ENCODE measurements around the gene AZIN2. TPM values are rescaled to one million over a fixed set of nuclear protein-coding genes. Genes with fewer than 3 reads are reported as not detected.

AZIN2 gene
- total and polyA plus RNA-seq, 9 donors, result 4.1 to 15.7 (median 9.4) TPM

DNA sequence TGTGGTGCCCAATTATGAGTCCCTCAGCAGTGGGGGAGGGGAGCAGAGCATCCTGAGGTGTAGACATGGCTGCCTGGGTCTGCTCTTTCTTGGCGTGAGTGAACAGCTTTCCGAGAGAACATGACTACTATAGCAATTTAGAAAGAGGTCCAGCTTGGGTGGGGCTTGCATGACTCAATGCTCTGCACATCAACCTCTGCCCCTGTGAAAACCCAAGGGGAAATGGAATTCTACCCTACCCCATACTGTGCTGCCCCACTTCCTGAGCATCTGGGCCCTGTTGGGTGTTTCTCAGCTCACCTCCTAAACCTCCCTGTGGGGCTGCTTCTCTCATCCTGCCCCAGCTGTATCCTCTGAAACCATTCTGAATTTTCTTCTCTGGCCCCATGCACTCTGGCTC, 8.2 kb upstream of the AZIN2 start:
- H3K9me3 ChIP-seq, result no peaks in the 10 kb centered on the region
- intact Hi-C loops (cut with DNase I), result no loop called here
- no peaks in the 10 kb centered on the region for H3K27me3 ChIP-seq
- H3K36me3 ChIP-seq, result no peaks in the 10 kb centered on the region
- H3K4me1 ChIP-seq (ENCODE audit: insufficient read depth), result no peaks in the 10 kb centered on the region
- TF ChIP-seq POLR2A (IDR thresholded peaks at IDR 0.05), result no peak
- no peak for TF ChIP-seq EP300 (IDR thresholded peaks at IDR 0.05)
- TF ChIP-seq, protein P1, sequence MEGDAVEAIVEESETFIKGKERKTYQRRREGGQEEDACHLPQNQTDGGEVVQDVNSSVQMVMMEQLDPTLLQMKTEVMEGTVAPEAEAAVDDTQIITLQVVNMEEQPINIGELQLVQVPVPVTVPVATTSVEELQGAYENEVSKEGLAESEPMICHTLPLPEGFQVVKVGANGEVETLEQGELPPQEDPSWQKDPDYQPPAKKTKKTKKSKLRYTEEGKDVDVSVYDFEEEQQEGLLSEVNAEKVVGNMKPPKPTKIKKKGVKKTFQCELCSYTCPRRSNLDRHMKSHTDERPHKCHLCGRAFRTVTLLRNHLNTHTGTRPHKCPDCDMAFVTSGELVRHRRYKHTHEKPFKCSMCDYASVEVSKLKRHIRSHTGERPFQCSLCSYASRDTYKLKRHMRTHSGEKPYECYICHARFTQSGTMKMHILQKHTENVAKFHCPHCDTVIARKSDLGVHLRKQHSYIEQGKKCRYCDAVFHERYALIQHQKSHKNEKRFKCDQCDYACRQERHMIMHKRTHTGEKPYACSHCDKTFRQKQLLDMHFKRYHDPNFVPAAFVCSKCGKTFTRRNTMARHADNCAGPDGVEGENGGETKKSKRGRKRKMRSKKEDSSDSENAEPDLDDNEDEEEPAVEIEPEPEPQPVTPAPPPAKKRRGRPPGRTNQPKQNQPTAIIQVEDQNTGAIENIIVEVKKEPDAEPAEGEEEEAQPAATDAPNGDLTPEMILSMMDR (IDR thresholded peaks at IDR 0.05), result no peak
- WGBS, 3 donors, result 51 to 74% (median 71%) methylated on average over 2 of the region's 2 CpGs
- no peak overlapping the region for H3K27ac ChIP-seq
- DNase-seq, result no peak
- H3K4me3 ChIP-seq, result no peak overlapping the region

DNA sequence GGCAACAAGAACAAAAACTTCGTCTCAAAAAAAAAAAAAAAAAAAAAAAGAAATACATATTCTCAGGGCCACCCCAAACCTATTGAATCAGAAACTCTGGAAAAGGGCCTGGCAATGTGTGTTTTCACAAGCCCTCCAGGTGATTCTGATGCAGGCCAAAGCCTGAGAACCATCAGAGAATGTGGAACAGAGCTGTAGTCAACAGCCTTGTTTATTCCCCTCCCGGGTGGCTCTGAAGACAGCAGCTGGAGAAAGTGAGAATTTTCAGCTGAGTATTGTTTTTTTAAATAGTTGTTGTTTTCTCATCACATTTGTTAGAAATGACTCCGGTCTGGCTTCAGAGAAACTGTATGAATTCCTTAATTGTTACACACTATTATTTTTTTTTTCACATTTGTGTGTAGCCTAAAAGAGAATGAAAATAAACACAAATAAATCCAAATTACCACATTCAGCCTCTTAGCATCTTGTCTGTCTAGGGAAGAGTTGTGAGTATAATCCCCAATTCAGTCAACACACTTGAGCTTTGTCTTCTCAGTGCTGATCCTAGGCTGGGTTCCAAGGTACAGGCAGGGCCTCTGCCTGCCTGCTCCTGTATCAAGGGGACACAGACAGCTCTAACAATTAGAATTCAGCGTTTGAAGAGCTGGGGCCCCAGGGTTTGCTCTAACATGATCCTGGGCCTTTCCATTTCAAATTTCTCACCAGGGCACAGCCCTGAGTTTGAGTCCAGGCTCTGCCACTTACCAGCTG, 6.6 kb upstream of the AZIN2 start:
- TF ChIP-seq POLR2A (IDR thresholded peaks at IDR 0.05), result no peak
- Histone ChIP-seq H3K27ac (no peak overlapping the region), H3K27me3 (no peaks in the 10 kb centered on the region), H3K9me3 (no peaks in the 10 kb centered on the region), H3K4me3 (no peak overlapping the region), H3K4me1 (ENCODE audit: insufficient read depth) (no peaks in the 10 kb centered on the region), H3K36me3 (no peaks in the 10 kb centered on the region)
- WGBS, 3 donors, result 20 to 35% (median 23%) methylated on average over 4 of the region's 4 CpGs
- intact Hi-C loops (cut with DNase I), result no loop called here
- no peak for DNase-seq

DNA sequence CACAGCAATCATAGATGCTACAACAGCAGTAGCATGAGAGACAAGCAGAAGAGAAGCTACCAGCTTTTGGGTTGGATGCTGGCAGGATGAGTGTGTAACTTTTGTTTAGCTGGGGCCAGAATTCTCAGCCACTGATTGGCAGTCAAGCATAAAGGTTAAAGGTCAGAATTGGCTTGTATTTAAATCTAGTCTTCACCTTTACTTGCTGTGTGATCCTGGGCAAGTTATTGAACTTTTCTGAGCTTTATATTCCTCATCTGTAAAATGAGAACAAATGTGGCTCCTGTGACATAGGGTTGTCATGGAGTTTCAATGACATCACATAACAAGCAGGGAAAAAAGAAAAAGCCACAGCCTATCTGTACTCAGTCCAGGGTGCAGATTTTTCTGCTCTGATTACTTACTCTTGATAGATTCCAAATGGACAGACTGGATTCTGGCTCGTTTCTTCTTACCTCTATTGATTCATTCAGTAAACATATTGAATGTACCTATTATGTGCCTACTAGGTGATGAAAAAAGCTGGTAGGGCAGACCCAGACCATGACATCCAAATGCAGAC, 2.8 kb upstream of the AZIN2 start:
- WGBS, 3 donors, result 43 to 70% (median 69%) methylated on average over 1 of the region's 1 CpG
- Histone ChIP-seq H3K4me1 (ENCODE audit: insufficient read depth) (peaks cover 10% of the 10 kb centered on the region), H3K9me3 (no peaks in the 10 kb centered on the region), H3K27ac (no peak overlapping the region), H3K36me3 (no peaks in the 10 kb centered on the region), H3K4me3 (no peak overlapping the region), H3K27me3 (no peaks in the 10 kb centered on the region)
- no peak for DNase-seq
- intact Hi-C loops (cut with DNase I), result no loop called here
- TF ChIP-seq POLR2A (IDR thresholded peaks at IDR 0.05), result no peak
- no peak for TF ChIP-seq EP300 (IDR thresholded peaks at IDR 0.05)
- TF ChIP-seq, protein P1 (IDR thresholded peaks at IDR 0.05), result no peak

DNA sequence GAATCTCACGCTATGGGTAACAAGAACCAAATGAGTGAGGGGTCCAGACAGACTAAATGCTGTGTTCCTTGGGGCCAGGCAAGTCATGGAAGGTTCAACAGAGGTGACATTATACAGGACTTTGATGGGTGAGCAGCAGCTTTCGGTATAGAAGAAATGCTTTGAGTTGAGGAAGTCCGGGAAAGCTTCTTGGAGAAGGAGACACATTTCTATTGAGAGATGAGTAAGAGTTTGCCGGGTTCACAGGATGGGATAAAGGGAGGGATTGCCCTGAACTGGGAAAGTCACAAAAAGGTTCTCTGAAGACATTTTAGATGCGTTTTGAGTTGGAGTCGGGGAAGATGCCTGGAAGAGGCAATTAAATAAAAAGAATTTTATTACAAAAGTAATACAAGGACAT, 580 bp upstream of the AZIN2 start:
- Histone ChIP-seq H3K4me1 (ENCODE audit: insufficient read depth) (peaks cover 10% of the 10 kb centered on the region), H3K4me3 (peak overlapping the region; percentile 72), H3K27ac (no peak overlapping the region), H3K36me3 (no peaks in the 10 kb centered on the region), H3K9me3 (no peaks in the 10 kb centered on the region), H3K27me3 (no peaks in the 10 kb centered on the region)
- 27 to 44% (median 29%) methylated on average over 6 of the region's 6 CpGs for WGBS, 3 donors
- no peak for DNase-seq
- TF ChIP-seq EP300 (IDR thresholded peaks at IDR 0.05) (no peak), POLR2A (IDR thresholded peaks at IDR 0.05) (no peak)
- TF ChIP-seq, protein P1 (IDR thresholded peaks at IDR 0.05), result no peak
- intact Hi-C loops (cut with DNase I), result loop anchor here in 3 of 4 donors (5.0 to 10.0 kb wide), 2 partner anchors 146 to 203 kb away; no protein-coding TSS in a partner anchor

Data from ovary (tissue), 9 donors.